ENCODE measurements around the gene SF3A2. TPM values are rescaled to one million over a fixed set of nuclear protein-coding genes. Genes with fewer than 3 reads are reported as not detected.

The SF3A2 gene
- total and polyA plus RNA-seq, 2 donors (not counting 3 experiments of a cell fraction or from before 2014, with no cell fraction given) = 21.5 to 164 TPM

DNA sequence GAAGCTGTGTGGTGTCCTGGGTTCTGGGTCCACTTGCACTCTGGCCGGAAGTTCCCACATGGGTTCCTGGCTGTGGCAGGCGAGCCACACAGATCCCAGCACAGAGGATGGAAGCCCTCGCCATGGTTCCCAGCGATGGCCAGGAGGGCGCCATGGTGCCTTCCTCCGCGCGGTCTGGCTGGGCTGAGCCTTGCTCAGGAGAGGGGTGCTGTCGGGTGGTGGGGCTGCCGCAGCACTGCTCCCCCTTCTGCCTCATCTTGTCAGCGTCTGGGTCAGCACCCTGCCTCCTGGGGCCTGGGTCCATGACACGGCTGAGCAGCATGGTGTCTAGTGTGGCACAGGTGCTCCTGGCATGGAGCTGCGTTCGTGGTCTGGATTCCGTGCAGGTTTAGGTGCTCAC, 39.4 kb upstream of the SF3A2 start:
- H2AFZ ChIP-seq (ENCODE audit: low read depth, low read length) = no peak overlapping the region
- no peak for FAIRE-seq
- no peaks in the 10 kb centered on the region for H4K20me1 ChIP-seq (replicated peaks; ENCODE audit: control insufficient read depth, extremely low read depth, insufficient read depth, low read length)
- BruUV-seq (replicated peaks) = no TSS peak
- TF ChIP-seq, protein P1, sequence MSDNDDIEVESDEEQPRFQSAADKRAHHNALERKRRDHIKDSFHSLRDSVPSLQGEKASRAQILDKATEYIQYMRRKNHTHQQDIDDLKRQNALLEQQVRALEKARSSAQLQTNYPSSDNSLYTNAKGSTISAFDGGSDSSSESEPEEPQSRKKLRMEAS (IDR thresholded peaks at IDR 0.05; ENCODE audit: insufficient read depth, insufficient read length) = no peak
- TF ChIP-seq POLR2AphosphoS5 (IDR thresholded peaks at IDR 0.05; ENCODE audit: insufficient read depth, low read depth, low read length) = no peak
- TF ChIP-seq GATA2 (IDR thresholded peaks at IDR 0.05; ENCODE audit: insufficient read depth, insufficient read length, low read depth, low read length) = no peak
- no peak for DNase-seq (ENCODE audit: low read depth, low spot score)
- ChIA-PET POLR2A (no interaction called here), CTCF (no interaction called here)
- intact Hi-C loops (cut with micrococcal nuclease) (no loop called here), dilution Hi-C loops (cut with MboI; ENCODE audit: extremely low pct_ligation_motif_present, low sequenced_read_pairs) (no loop called here)
- H3K9me1 ChIP-seq (replicated peaks; ENCODE audit: control insufficient read depth, extremely low read depth, insufficient read depth, low read length) = no peaks in the 10 kb centered on the region
- no peaks in the 10 kb centered on the region for H3K9me3 ChIP-seq (replicated peaks; ENCODE audit: control insufficient read depth, insufficient read depth, low read length)
- H3K9ac ChIP-seq (replicated peaks; ENCODE audit: extremely low read depth, insufficient read depth, low read length) = no peak overlapping the region
- peaks cover 34% of the 10 kb centered on the region for H3K79me2 ChIP-seq (ENCODE audit: control insufficient read depth, insufficient read depth, low read length)
- H3K4me3 ChIP-seq (replicated peaks in 1 of 3; ENCODE audit: insufficient read depth in 1 of 3, low read depth in 1 of 3, low read length in 3 of 3) = no peak overlapping the region
- H3K27me3 ChIP-seq (ENCODE audit: control insufficient read depth in 2 of 2, insufficient read depth in 2 of 2, low read length in 2 of 2) = no peaks in the 10 kb centered on the region
- no peak overlapping the region for H3K27ac ChIP-seq (ENCODE audit: insufficient read depth, low read depth, low read length)
- no peak overlapping the region for H3K4me2 ChIP-seq (ENCODE audit: insufficient read depth, low read length)
- H3K4me1 ChIP-seq (ENCODE audit: control insufficient read depth, extremely low read depth, insufficient read depth, low read length) = no peaks in the 10 kb centered on the region
- peaks cover 0 to 36% of the 10 kb centered on the region in 2 experiments for H3K36me3 ChIP-seq (ENCODE audit: control insufficient read depth in 2 of 2, extremely low read depth in 1 of 2, insufficient read depth in 2 of 2, low read length in 2 of 2)

DNA sequence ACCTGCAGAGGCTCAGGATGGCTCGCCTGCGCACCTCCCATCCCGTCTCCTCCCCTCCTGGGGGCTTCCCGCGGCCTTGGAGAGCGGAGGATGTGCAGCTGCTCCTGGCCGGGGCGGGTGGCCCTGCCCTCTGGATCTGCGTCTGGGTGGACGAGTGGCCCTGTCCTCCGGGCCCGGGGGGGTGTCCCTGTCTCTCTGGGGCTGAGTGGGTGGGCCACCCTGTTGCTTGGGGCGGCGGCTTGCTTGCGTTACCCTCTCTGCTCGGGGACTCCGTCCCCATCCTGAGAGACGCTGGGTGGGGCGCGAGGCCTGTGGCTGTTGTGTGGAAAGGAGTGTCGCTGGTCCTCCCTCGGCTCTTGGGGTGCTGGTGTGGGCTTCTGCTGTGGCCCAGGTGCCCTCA, 38.3 kb upstream of the SF3A2 start:
- no peaks in the 10 kb centered on the region for H4K20me1 ChIP-seq (replicated peaks; ENCODE audit: control insufficient read depth, extremely low read depth, insufficient read depth, low read length)
- H3K27me3 ChIP-seq (ENCODE audit: control insufficient read depth in 2 of 2, insufficient read depth in 2 of 2, low read length in 2 of 2) = no peaks in the 10 kb centered on the region
- ChIA-PET CTCF (interaction anchor here (0.8 to 1.4 kb wide), 4 partner anchors 23 to 46 kb away, joined by 3 to 13 read pairs (median 4); no protein-coding TSS in a partner anchor), POLR2A (no interaction called here)
- H3K4me1 ChIP-seq (ENCODE audit: control insufficient read depth, extremely low read depth, insufficient read depth, low read length) = no peaks in the 10 kb centered on the region
- intact Hi-C loops (cut with micrococcal nuclease) = no loop called here
- dilution Hi-C loops (cut with MboI; ENCODE audit: extremely low pct_ligation_motif_present, low sequenced_read_pairs) = no loop called here
- H3K4me3 ChIP-seq (replicated peaks in 1 of 3; ENCODE audit: insufficient read depth in 1 of 3, low read depth in 1 of 3, low read length in 3 of 3) = no peak overlapping the region
- H3K36me3 ChIP-seq (ENCODE audit: control insufficient read depth in 2 of 2, extremely low read depth in 1 of 2, insufficient read depth in 2 of 2, low read length in 2 of 2) = peaks cover 1 to 30% of the 10 kb centered on the region in 2 experiments
- H3K79me2 ChIP-seq (ENCODE audit: control insufficient read depth, insufficient read depth, low read length) = peaks cover 34% of the 10 kb centered on the region
- DNase-seq (ENCODE audit: low read depth, low spot score) = no peak
- no peak for TF ChIP-seq POLR2A (IDR thresholded peaks at IDR 0.05; ENCODE audit: low read depth, low read length)
- TF ChIP-seq MYC (IDR thresholded peaks at IDR 0.05; ENCODE audit: low read depth, low read length) = no peak
- no peak for TF ChIP-seq POLR2AphosphoS5 (IDR thresholded peaks at IDR 0.05; ENCODE audit: insufficient read depth, low read depth, low read length)
- no peak for TF ChIP-seq FOS (IDR thresholded peaks at IDR 0.05; ENCODE audit: borderline replicate concordance, insufficient read depth, low read length)
- TF ChIP-seq, protein P1 (IDR thresholded peaks at IDR 0.05; ENCODE audit: insufficient read depth, insufficient read length) = no peak
- TF ChIP-seq JUN (IDR thresholded peaks at IDR 0.05; ENCODE audit: borderline replicate concordance, insufficient read depth, insufficient read length, low read depth) = no peak
- no peak for TF ChIP-seq EZH2 (IDR thresholded peaks at IDR 0.05; ENCODE audit: borderline replicate concordance, low read depth, low read length, severe bottlenecking)
- FAIRE-seq = no peak
- no peak overlapping the region for H3K9ac ChIP-seq (replicated peaks; ENCODE audit: extremely low read depth, insufficient read depth, low read length)
- H3K9me3 ChIP-seq (replicated peaks; ENCODE audit: control insufficient read depth, insufficient read depth, low read length) = no peaks in the 10 kb centered on the region
- no TSS peak for BruUV-seq (replicated peaks)
- no peak overlapping the region for H2AFZ ChIP-seq (ENCODE audit: low read depth, low read length)
- no peak overlapping the region for H3K27ac ChIP-seq (ENCODE audit: insufficient read depth, low read depth, low read length)
- H3K9me1 ChIP-seq (replicated peaks; ENCODE audit: control insufficient read depth, extremely low read depth, insufficient read depth, low read length) = no peaks in the 10 kb centered on the region
- H3K4me2 ChIP-seq (ENCODE audit: insufficient read depth, low read length) = no peak overlapping the region

Measured in endothelial cell of umbilical vein (primary cell).